NCI-H82 treated with DMSO at 0.1 percent for 48 hours (cell line): ENCODE measurements around the gene RAD51B.

Source experiments
- DNase-seq: peaks from one replicate; lab custom pipeline; 2025; ENCODE audit not compliant: unreplicated experiment; lab: John Stamatoyannopoulos, UW

The RAD51B gene

DNA sequence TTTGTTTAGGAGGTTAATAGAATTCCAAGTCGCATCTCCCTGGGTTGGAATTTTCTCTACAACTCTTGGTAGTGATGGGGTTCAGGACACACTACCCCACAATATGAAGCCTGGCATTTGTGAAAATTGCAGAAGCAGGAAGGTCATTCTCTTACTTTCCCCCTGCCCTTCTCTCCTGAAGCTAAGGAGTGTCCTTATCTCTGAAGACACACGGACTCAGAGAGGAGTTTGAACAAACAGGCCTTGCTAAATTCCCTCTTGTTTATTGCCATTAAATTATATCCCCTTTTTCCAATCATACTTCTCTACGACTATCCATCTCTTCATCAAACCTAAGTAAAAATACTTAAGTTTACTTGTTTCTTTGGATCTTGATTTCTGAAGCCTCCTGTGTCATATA lies 443.0 kb downstream of the RAD51B start:
- DNase-seq = no peak

DNA sequence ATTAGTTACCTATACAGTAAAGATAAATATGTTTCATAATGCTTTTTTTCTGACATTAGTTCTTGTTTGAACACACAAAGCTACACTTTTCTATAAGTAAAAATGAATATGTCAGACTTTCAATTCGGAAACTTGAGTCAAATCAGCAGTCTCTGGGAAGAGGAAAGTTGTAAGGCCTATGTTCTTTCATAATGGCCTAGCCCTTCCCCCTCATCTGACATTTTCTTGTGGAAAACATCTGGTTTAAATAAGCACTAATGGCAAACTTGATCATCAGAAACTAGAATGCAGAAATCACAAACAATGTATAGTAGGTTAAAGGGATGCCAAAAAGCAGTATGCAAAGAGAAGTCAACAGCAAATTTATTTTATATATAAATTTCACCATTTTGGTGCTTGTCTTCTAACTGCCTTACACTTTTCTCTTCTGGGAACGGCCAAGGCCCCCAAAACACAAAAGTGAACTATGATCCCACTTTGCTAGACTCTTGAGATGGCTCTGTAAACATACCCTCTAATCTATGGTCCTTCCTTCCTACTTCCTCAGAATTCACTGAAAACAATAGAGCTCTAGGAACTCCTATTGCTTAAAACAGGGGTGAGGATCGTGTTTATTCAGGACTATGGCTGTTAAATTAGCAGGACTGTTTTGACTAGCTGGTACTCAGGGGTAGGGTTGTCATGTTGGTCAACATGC lies 444.1 kb downstream of the RAD51B start:
- no peak for DNase-seq

DNA sequence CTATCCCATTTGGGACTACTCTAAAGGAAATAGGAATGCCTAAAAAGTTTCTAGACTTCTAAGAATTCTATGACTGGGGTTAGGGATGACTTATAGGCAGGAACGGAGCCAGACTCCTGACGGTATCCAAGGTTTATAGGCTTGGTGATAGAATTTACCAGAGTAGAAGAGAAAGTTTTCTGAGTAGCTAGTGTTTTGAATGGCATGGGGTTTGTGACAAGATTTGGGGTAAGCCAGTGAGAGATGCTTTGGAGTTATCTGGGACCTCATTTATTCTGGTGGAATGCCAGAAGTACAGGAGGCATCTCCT lies 444.6 kb downstream of the RAD51B start:
- no peak for DNase-seq

DNA sequence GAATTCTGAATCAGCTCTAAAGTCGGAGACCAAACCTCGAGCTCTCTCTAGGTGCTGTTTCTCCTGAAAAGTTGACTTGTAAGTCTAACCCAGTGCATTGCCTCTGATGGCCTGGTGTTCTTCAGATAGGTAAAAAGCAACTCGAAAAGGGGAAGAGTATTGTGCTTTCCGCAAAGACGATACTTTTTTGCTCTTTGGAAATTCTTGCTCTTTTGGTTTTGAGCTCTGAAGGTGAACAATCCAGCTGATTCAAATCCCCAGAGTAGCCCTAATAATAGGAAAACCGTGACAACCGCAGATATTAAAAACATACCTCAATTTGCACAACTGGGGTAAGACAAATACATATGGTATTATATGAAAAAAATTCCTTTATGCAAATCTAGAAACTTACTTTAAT lies 447.4 kb downstream of the RAD51B start:
- DNase-seq = no peak

DNA sequence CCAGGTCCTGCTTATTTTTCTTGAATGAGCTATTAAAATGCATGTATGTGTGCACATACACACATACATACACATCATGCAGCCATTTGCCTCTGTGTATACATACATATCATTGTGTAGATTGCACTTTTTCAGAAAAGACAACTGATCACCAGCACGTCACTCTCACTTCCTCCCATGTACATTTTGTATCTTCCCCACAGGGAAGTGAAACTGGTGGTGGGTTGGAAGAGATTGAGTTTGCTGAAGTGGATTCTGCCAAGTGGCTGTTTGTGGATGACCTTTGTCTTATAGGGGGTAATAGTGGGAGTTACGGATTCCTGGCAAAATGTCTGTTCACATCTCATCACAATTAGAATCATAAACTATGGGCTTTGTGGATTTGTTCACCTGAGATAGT lies 448.6 kb downstream of the RAD51B start:
- no peak for DNase-seq

DNA sequence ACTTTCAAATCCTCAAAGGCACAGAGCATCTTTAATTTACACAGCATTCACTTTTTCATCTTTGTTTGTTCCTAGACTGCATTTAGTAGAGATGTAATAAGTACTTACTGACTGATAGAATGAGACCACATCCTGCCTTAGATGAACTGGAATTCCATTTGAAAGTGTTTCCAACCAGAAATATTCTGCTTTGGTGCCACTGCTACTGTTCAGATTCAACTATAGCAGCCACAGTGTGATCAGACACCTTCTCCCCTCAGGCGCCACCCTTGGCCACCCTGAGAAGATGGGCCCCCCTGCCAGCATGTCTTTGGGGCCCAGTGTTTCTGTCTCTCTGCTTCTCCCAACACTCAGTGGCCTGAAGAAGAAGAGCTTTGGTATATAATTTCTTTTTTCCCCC lies 449.1 kb downstream of the RAD51B start:
- no peak for DNase-seq

DNA sequence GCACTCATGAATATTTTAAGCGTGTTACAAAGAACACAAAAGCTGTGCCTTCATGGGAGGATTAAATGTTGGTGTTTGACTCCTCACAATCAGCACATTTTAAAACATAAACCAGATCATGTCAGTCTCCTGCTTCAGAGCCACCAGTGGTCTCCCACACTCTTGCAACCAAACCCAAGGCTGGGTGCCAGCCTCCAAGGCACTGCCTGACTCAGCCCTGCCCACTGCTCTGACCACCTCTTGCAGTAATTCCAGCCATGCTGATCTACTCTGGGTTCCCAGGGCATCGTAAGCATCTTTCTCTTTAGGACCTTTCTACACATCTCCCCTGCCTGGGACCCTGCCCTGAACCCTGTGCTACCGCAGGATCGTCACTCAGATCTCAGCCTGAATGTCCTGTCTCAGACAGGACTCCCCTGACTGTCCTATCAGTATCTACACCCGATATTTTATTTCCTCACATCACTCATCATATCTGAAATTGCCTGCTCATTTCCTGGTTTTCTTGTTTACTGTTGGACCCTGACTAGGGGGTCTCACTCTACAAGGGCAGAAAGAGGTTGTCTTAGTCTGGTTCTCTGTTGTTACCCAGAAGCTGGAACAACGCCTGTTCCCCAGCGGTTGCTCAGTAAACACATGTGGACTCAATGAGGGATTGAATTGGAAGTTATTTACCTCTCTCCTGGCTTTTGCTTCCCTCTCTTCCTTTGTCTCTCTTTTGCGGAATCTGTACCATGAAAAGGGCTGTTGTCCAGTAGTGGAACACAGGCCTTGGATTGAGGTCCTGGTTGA lies 449.8 kb downstream of the RAD51B start:
- no peak for DNase-seq

DNA sequence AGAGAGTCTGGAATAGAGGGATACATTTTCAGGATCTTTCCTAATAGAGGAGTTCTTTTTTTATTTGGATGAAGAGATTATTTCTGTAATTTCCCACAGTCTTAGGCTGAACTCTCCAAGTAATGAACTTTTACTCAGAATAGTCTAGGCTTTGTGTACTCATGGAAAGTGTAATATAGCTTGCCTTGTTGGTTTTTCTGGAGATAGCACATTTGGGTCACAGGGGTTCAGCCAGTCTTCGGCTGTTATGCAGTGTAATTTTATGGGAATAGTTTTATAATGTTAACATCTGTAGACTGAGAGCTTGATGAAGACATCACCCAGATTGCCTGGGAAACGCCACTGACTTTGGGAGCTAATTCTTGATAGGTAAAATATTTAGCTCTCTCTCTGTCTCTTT lies 450.8 kb downstream of the RAD51B start:
- DNase-seq = no peak

DNA sequence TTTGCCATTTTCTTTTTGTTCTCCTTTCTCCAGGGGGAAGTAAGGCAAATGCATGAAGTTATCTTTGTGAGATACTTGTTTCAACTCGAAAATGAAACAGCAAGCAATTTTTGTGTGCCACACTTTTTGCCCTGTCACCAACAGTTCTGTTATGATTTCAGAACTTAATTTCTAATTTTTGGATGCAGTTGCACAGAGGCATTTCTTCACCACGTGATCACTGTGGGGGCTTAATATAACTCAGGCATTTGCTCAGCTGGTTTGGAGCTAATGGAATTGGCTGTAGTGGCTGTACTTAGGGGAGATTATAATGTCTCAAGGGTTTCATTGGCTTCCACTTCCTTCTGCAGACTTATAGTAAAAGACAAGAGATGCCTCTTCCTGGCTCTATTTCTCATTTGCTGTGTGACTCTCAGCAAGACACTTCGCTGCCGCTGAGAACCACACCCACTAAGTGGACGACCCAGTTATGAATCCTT lies 452.4 kb downstream of the RAD51B start:
- DNase-seq = peak; percentile 42

DNA sequence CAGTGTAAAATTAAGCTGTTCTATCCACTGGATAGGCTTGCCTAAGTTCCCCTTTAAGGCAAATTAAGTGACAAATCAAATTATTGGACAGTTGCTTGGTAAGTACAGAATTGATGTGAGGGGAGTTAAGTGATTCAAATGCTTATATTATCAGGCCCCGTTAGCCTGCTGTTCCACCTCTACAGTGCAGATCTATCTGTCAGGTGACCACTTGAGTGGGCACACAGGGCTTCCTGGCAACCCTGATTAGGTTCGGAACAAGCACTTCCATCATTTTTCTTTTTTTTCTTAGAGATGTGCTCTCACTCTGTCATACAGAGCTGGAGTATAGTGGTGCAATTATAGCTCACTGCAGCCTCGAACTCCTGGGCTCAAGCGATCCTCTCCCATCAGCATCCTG lies 453.8 kb downstream of the RAD51B start:
- DNase-seq = no peak

DNA sequence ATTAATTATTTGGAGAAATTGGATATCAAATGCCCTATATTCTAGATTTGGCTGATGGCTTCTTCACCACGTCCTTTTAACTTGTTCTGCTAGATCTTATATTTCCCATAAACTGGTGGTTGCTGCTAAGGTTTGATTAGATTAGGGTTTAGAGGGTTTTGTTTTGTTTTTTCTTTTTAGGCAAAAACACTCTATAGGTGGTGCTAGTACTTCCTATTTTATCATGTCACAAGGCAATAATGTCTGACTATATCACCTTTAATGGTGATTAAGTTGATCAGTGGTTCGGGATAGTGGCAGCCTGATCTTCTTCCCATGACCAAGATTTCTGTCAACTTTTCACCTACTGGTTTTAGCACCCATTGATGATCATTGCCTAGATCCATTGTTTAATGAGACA lies 455.1 kb downstream of the RAD51B start:
- DNase-seq = no peak

DNA sequence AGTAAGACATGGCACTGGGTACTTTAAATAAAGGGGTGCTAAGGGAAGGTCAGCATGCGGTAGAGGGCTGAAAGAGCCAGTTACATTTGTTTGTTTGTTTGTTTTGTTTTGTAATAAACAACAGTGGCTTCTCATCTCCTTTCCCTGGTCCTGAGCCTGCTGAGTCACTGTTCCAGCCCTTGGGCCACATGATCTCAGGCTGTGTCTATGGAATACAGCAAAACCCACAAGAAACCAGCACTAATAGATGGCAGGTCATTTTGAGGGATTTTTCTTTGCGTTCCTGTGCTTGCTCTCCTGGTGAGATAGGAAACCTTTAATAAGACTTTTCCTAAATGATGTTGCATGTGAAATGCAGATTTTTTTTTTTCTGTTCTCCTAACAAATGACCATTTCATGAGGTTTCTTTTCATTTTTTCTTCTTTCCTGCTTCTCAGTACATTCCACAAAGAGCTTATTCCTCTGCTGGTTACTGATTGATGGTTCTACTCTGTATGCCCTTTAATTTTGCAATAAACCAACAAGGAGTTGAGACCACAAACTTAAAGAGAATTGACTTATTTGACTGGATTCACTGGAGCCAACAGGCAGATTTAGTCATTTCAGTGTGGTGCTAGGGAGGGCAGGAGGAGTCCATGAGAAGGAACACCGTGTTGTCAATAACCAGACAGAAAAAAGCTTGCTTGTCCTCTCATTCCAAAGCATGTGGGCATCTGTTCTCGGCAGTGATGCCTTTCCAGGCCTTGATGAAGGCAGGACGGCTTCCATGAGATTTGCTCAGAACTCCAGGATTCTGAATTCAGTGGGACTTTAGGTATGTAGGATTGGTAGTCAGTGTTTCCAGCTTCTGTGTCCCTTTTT lies 459.2 kb downstream of the RAD51B start:
- DNase-seq = no peak

DNA sequence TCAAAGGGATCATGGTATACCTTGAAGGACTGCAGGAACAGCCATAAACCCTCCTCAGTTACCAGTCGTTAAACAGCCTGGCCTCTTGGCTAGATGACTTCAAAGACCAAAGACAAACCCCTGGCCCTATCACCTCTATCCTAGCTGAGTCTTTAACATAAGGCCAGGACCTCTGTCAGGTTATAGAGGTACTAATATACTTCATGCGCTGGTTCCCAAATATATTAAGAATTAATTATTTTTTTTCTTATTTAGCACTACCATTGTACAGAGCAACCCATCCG lies 459.8 kb downstream of the RAD51B start:
- no peak for DNase-seq

DNA sequence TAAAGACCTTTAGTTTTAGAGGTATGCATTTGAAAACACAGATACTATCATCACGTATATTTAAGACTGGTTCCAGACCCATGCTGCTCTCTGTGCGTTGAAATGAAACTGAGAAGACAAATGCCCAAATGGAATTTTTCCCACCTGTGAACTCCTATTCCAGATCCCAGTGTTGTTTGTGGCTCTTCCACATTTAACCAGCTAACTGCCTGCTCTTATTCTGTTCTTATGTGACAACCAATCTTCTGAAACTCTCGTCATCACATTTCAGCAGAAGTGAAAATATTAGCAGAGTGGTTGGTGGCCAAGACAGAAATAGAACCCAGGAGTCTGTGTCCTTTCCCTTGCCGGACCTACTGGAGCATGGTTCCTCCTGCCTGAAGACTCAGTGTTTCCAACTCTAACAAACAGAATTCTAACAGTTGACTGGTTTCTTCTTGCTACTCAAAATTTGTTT lies 460.2 kb downstream of the RAD51B start:
- DNase-seq = no peak

DNA sequence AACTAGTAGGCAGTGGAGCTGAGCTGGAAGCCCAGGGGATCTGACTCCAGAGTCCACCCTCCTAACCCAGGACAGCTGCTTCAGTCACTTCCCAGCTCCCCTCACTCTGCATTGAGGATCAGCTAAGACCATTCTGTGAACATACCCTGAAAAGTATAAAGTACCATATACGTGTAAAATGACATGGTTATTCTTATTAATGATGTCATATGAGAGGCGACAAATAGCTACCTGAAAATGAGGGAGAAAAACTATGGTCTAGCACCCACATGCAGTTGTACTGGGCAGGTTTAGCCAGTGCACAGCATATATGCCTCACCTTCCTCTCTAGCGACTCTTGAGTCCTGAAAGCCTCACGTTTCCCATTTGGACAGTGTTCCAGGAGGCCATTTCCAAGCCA lies 461.9 kb downstream of the RAD51B start:
- no peak for DNase-seq

DNA sequence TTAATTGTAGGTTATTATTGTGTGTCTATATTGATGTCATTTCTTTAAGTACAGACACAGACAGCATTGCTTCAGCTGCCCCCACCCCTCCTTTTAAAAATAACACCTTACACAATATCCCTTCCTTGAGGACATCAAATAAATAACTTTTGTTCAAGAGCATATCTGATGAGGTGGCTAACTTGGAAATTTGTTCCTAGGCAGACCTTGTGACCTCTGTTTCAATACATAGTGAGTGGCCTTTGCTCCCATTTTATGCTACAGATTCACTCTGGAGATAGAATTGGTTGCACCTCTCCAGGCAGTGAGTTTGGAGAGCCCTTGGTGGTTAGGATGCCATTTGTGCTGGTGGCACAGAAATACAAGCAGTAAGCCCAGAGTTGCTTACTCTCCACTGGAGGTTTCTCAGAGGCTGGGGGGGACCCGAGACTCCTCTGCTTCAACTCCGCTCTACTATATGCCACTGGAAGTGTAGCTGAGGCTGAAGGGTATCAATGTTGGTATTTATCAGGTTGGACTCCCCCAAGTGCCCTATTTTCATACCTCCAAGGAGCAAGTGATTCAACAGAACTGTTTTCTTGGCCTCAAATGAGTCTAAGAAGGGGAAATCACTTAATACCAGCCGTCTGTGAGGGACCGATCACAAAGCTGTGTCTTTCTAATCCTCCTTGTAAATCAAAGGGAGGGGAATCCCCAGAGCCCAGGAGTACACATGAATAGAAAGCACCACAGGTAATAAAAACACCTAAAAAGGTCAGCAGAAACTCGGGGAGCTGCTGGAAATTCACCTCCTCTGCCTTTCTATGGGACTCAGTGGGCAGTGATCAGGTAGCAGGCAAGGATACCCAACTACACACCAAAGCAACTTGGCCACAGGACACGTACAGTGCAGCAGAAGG lies 463.1 kb downstream of the RAD51B start:
- DNase-seq = no peak

DNA sequence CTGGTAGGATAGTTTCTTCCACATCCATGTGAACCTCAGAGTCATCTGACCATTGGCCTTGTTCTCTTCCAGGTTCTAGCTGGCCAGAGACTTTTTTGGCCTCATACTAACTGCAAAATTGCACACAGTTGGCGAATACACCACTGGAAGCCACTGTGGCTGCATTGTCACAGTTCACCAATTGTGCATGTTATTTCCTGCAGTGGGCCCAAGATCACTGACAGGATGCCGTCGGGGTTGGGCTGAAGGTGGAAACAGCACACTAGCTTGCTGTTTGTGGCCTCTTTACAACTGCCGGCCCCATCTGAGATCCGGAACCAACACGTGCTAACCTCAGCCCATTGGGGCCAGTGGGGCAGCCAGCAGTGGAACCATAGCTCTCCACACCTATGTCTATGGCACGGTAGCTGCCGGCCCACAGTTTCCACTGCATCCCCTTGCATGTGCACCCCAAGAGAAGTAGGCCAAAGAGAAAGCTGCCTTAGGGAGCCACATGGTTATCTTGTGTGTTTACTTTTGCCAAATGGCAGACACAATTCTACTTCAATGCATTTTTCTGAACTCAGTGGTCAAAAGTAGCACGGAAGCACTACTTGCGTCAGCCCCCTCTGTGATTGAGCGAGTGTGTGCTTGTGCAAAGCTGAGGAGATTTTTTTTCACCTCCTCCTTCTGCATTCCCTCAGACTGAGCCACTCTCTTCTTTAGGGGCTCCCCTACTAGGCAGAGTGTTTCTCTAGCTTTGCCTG lies 464.0 kb downstream of the RAD51B start:
- no peak for DNase-seq

DNA sequence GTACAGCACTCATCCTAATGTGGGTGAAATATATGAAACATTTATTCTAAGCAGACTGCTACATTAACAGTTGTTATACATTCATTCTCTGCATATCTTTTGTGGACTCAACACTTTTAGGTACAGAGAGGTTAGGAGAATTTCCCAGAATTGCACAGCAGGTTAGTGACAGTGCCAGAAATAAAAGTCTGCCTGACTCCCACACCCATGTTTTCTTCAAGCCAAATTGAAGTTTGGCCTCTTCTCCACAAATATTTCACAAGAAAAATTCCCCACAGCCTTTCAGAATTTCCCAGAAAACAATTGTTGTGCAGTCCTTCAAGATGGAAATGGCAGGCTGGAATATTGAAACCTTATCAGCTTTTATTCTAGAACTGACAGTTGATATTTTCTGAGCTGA lies 464.8 kb downstream of the RAD51B start:
- DNase-seq = no peak

DNA sequence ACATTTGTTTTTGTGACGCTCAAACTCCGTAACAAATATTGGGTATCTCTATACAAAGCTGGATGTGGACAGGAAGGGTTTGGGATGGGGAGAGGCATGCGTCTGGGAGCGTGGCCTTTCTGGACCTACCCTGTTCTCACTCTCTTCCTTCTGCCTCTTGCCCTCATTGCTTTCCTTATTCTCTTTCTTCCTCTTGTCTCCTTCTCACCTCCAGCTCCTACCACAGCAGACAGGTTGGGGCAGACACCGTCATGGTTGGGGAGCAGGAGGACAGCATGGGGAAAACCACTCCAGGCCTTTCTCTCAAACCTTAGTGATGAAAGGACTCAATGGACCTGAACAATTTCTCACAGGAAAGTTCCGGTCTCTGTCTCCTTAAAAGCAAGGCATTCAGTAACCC lies 465.3 kb downstream of the RAD51B start:
- no peak for DNase-seq

DNA sequence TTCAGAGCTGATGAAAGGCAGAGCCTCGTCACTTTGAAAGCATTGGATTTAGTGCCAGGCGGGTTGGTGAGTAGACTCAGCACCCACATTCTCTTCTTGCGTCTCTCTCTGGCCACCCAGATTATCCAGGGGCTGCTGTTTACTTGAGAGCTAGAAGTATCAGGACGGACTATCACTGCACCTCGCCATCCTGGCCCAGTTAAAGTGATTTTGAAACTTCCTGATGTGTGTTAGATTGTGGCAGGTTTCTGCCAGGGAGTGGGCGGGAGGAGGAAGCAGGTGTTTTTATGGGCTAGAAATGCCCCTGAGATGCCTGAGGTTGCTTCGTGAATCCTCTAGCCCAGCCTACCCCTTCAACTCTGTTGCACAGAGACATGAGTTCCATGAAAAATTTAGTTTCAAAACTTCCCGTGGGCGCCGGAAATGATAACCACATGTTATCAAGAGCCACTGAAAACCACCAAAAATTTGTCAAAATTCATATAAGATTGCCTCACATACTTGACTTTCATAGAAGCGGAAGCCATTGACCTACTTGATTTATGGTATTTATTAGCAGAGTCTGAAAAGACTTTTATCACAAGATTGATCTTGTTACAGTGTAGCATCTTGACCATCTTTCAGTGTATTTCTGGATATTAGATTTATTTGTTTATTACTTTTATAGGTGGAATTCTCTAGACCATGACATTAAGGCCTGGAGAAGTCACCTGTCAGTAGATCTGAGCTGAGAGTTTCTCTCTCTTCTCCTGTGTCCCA lies 466.0 kb downstream of the RAD51B start:
- DNase-seq = no peak
